Endothelial cell of hepatic sinusoid (primary cell): ENCODE results near the gene PCNX1.
"Not testable (repeated sequence)": the region's sequence is repeated elsewhere in the genome, so short reads cannot be mapped to it uniquely, and the experiment has no call there.

Experiments used
- in situ Hi-C: cut with HindIII; loops from 2 replicates; pipeline ENCODE4 v1.10.0; 2017; ENCODE audit warnings: low sequenced_read_pairs

The PCNX1 gene

DNA sequence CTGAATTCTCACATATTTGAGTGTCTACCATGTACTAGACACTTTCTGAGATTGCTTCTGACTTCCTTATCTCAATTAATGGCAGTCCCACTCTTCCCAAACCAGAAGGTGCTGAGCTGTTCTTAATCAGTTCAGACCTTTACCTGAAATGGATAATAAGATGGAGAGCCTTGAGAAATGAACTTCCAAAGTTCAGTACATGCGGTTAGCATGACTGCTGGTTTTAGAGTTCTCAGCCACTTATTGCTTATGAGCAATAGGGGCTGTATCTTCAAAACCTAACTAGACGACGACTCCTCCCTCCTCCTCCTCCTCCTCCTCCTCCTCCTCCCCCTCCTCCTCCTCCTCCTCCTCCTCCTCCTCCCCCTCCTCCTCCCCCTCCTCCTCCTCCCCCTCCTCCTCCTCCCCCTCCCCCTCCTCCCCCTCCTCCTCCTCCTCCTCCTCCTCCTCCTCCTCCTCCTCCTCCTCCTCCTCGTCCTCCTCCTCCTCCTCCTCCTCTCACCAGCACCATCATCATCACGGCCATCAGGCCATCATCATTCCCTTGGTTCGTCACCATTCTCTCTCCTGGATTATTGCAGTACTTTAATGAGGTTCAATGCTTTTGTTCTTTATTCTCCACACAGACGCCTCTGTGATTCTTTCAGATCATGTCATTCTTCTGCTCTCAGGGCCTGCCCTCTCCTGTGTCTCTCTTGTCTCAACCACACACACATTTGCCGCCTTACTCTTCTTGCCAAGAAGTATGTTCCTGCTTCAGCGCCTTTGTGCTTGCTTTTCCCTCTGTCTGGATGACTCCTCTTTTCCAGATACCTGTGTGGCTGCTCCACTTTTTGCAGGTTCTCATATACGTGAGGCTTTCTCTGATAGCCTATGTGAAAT is 2.7 kb downstream of the PCNX1 start:
- in situ Hi-C loops: no loop called here

- in situ Hi-C loops: no loop called here
Observed at GRCh38 chr14:70915415-70915814, 8.2 kb downstream of the PCNX1 start.

DNA sequence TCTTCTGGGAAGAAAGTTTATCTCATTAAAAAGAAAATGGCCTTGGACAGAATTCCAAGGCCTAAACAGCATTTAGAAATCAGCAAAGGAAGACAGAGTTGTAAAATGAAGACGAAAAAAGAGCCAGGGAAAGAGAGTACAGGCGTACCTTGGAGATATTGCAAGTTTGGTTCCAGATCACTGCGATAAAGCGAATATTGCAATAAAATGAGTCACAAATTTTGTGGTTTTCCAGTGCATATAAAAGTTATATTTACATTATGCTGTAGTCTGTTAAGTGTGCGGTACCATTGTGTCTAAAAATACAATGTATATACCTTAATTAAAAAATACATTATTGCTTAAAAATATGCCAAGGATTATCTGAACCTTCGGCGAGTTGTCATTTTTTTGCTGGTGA is 9.0 kb downstream of the PCNX1 start:
- in situ Hi-C loops: no loop called here

GRCh38 chr14:70916799-70917198 is 9.5 kb downstream of the PCNX1 start:
- in situ Hi-C loops: no loop called here

GRCh38 chr14:70917633-70918032 is 10.4 kb downstream of the PCNX1 start:
- in situ Hi-C loops: no loop called here

DNA sequence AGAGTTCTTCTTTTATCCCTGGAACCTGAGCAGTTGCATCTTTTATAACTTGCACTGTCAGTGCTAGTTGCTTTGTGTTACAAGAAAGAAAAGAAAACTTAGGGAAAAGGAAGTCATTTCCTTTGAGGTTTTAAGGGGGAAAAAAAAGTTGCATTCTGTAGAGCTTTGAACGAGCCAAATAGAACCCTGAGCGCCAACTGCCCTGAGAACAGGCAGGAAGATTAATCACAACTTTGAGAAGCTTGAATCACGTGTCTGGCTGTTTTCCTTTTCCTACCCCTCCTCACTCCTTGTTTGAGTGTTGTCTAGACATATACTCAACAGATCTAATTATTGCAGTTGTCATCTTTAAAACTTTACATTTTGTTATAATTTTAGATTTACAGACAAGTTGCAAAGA is 12.5 kb downstream of the PCNX1 start:
- in situ Hi-C loops: no loop called here

- in situ Hi-C loops: no loop called here
Observed at GRCh38 chr14:70920608-70921007, 13.3 kb downstream of the PCNX1 start.

DNA sequence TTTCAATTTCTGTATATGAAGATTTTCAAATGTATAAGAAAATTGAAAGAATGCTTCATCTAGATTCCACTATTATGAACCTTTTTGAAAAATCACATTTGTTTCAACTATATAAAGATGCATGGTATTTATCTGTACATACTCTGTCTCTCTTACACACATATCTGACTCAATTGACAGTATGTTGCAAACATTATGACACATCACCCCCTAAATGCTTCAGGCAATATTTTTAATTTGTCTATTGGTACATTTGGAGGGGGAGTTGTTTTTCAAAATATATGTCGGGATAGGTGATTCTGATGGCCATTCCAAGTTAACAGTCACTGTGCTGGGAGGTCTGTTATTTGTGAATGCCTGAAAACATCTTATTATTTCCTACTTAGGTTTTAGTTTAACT is 14.4 kb downstream of the PCNX1 start:
- in situ Hi-C loops: no loop called here

DNA sequence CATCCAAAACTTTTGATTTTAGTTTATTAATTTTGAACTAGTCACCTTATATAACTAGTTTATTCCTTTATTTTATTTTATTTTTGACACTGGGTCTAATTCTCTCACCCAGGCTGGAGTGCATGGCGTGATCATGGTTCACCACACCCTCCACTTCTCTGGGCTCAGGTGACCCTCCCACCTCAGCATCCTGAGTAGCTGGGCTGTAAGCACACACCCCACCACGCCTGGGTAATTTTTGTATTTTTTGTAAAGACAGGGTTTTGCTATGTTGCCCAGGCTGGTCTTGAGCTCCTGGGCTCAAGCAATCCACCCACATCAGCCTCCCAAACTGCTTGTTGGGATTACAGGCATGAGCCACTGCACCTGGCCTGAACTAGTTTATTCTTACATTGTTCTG is 17.3 kb downstream of the PCNX1 start:
- in situ Hi-C loops: no loop called here

DNA sequence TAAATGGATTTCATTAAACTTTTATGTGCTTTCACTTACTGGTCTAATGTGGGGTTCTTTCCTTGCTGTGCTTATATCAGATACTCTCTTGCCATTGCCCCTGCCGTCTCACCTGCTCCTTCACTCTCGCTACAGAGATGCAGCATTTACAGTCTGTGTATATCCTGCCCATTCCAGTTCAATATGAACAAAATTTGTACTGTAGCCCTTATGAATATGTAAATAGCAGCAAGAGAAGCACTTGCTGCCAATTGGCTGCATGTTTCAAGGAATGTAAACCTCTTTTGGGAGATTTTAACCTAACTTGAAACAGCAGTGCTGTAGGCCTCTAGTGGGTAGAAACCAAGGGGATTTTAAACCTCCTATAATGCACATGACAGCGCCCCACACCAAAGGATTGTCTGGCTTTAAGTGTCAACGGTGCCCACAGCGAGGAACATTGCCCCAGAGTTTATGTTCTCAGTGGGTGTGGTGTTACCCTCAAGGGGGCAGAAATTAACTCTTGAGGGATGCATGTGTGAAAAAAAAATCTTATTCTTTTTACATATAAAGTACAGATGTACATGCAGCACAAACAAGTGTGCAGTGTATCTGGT is 19.1 kb downstream of the PCNX1 start:
- in situ Hi-C loops: no loop called here

GRCh38 chr14:70931008-70931407 is 23.7 kb downstream of the PCNX1 start:
- in situ Hi-C loops: no loop called here

DNA sequence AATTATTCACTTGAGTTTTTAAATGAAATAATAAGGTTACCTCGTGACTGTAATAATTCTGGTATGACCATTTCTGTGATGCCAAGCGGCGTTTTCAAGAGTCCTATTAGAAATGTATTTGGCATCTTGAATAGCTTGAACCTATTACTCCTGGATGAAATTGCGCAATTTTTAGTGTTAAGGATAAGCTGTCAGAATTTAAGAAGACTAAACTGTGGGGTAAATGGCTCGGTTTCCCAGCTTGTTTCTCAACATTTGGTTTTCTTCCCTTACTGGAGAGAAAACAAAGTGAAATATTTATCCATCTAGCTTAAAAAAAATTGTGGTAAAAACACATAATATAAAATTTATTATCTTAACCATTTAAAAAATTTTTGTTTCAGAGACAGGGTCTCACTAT is 26.8 kb downstream of the PCNX1 start:
- in situ Hi-C loops: no loop called here

GRCh38 chr14:70934502-70935134 is 27.4 kb downstream of the PCNX1 start:
- in situ Hi-C loops: no loop called here

GRCh38 chr14:70935135-70935534 is 27.9 kb downstream of the PCNX1 start:
- in situ Hi-C loops: no loop called here

DNA sequence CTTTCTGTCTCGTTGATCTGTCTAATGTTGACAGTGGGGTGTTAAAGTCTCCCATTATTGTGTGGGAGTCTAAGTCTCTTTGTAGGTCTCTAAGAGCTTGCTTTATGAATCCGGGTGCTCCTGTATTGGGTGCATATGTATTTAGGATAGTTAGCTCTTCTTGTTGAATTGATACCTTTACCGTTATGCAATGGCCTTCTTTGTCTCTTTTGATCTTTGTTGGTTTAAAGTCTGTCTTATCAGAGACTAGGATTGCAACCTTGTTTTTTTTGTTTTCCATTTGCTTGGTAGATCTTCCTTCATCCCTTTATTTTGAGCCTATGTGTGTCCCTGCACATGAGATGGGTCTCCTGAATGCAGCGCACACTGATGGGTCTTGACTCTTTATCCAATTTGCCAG is 32.4 kb downstream of the PCNX1 start:
- in situ Hi-C loops: not testable (repeated sequence)

GRCh38 chr14:70941637-70942341 is 34.5 kb downstream of the PCNX1 start:
- in situ Hi-C loops: not testable (repeated sequence)

- in situ Hi-C loops: no loop called here
Observed at GRCh38 chr14:70942342-70942706, 35.1 kb downstream of the PCNX1 start.

GRCh38 chr14:70942721-70943120 is 35.5 kb downstream of the PCNX1 start:
- in situ Hi-C loops: not testable (repeated sequence)

DNA sequence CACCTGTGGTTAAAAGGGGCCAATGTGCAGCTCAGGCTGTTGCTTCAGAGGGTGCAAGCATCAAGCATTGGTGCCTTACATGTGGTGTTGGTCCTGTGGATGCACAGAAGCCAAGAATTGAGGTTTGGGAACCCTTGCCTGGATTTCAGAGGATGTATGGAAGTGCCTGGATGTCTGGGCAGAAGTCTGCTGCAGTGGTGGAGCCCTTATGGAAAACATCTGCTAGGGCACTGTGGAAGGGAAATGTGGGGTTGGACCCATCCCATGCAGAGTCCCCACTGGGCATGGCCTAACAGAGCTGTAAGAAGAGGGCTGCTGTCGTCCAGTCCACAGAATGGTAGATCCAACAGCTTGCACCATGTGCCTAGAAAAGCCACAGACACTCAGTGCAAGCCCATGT is 36.6 kb downstream of the PCNX1 start:
- in situ Hi-C loops: no loop called here

GRCh38 chr14:70947739-70948138 is 40.5 kb downstream of the PCNX1 start:
- in situ Hi-C loops: no loop called here

DNA sequence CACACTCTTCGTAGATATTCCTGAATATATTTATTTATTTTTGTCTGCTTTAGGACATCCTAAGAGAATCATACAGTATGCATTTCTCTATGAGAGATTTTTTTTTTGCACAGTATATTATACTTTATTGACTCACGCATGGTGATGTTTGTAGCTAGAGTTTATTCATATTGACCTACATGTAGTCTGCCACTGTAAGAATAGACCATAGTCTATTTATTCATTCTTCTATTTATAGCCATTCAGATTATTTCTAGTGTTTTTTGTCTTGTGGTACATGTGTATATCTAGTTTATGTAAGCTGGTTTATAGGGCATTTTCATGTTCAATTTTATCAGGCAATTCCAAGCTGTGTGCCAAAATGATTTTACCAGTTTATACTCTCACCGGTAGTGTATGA is 45.2 kb downstream of the PCNX1 start:
- in situ Hi-C loops: loop anchor here (5.0 kb wide), 1 partner anchor 45 kb away; no protein-coding TSS in a partner anchor
